NOMO-1 (cell line): ENCODE data around the gene A2M.

Experiments
- DNase-seq, 2 experiments: peaks; one replicate each; lab custom pipeline; 2025; ENCODE audit not compliant: unreplicated experiment in 2 of 2; lab: John Stamatoyannopoulos, UW

Gene A2M

DNA sequence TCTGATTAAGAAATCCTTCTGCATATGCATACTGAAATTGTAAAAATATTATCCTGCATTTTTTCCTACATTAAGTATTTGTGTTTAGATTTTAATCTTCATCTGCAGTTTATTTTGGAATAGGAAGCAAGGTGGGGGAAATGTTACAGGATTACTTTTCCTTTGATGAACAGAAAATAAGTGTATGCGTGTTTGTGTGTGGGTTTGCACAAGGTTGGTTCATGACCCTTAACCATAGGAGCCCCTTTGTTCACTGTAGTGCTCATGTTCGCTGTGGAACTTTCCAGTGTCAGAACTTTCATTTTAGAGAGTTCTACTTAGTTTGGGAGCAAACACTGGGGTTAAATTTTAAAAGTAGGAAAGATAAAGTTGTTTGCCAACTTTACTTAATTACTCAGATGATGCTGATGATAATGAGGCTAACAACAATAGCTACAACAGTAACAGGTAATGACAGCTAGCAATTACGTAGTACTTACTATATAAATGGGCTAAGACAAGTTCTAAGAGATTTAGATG, 6.4 kb upstream of the A2M start:
- no peak for DNase-seq

- DNase-seq = no peak
Observed at GRCh38 chr12:9120487-9121184, 4.9 kb upstream of the A2M start.

DNA sequence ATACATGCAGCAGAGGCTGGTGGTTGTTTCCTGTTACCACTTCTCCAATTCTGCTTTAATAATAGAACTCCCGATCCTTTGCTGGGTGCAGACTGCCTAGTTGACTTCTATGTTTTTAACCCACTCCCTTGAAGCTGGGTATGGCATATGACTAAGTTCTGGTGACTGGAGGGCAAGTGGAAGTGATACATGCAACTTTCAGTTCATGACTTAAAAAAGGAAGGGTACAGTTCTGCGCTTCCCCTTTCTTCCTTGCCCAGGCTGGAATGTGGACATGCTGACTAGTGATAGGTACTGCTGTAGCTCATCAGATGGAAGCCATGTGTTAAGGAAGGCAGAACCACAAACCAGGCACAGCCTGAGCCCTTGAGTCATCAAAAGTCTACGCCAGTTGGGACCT, 2.4 kb upstream of the A2M start:
- DNase-seq = peak; percentile 97 to 99

DNA sequence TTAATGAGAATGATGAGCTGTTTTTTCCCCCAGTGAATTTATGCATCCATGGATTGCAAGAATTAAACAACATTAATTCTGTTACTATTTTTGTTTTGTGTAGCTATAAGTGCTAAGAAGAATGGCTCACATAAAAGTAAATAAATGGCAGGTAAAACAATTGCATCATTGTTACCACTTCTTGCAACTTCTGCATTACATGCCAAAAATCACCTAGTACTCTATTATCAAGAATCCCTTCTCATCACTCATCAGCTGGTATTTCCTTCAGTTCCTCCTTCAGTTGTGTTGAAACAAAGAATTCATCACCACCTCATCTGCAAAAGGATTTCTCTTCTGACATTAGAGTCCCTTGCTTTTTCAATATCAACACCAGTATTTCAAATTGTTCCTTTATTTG, 773 bp downstream of the A2M start:
- peak; percentile 3 to 64 for DNase-seq

- DNase-seq = no peak
Observed at GRCh38 chr12:9113987-9114309, 1.8 kb downstream of the A2M start.

- no peak for DNase-seq
Observed at GRCh38 chr12:9113296-9113986, 2.3 kb downstream of the A2M start.

DNA sequence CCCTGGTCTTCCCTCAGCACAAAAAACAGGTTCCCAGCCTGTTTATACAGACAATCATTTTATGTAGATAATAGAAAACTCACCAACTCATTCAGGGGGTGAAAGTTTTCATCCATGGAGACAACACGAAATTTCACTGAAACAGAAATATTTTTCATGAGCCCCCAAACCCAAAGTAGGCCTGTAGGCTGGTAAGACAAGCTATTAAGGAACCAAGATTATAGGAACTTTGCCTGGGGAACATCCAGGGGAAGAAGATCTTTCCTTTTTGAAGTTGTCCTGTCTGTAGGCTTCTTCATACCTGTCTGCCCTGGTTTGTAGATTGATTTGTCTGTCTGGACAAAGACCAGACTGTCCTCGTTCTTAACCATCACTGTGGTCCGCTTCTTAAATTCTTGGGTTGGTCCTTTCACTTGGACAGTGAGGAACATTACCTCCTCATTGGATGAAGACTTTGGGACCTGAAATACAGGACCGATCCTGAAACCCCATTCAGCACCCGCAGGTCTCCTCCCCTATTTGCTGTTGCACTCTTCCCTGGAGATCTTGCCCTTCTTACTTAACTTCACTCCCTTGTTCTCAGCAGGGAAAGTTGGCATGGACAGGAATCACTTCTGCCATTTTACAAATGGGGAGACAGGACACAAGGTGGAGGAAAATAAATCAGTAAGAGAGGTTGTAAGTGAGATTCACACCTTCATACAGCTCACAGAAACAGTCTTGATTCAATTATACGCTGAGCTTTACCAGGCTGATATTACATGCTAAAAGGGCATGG, 3.5 kb downstream of the A2M start:
- no peak for DNase-seq

GRCh38 chr12:9111525-9111924, 4.2 kb downstream of the A2M start:
- no peak for DNase-seq

GRCh38 chr12:9109737-9110491, 5.8 kb downstream of the A2M start:
- DNase-seq = no peak

GRCh38 chr12:9109213-9109522, 6.6 kb downstream of the A2M start:
- DNase-seq = no peak

- no peak for DNase-seq
Observed at GRCh38 chr12:9108504-9109212, 7.1 kb downstream of the A2M start.

DNA sequence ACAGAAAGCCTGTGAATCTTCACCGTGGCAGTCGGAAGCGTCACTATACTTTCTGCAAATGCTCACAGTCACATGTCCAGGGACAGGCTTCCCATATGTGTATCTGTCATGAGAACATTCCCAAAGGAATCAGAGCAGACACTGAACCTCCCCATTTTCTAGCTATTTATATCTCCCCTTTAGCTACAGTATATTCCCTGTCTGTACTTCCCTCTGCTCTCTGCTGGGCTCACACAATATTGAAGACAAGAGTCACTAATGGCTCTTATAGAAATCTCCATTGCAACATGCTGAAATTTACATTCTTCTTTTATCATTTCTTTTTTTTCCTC, 8.2 kb downstream of the A2M start:
- no peak for DNase-seq

- no peak for DNase-seq
Observed at GRCh38 chr12:9106610-9107541, 8.8 kb downstream of the A2M start.

- DNase-seq = no peak
Observed at GRCh38 chr12:9106067-9106466, 9.7 kb downstream of the A2M start.

DNA sequence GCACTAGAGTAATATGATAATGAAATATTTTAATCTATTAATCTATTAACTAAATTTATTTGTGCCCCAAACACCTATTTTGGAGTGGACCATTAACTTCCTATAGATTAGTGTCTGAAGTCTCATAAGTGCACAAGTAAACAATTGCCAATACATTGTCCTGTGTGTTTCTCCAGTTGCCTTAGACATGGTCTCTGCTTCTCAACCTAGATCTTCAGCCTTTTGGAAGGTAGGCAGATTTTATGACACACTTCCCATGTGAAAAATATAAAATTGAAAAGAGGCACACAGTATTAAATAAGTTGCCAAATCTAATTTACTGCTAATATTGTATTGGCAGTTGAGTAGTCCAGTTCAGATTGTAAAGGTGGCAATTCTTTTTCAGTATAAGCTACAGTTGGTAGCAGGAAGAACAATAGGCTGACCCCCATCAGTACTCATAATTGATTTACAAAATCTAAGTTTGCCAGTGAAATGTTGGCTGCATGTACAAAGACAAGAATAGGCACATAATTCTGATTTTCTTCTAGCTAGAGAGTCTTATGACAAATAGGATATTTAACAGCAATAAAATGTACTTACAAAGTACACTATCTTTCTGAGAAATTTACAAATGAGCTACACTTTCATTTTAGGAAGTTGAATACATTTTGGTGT, 10.8 kb downstream of the A2M start:
- DNase-seq = no peak

GRCh38 chr12:9104087-9104486, 11.6 kb downstream of the A2M start:
- no peak for DNase-seq

GRCh38 chr12:9103050-9103849, 12.5 kb downstream of the A2M start:
- no peak for DNase-seq

- no peak for DNase-seq
Observed at GRCh38 chr12:9101018-9101687, 14.6 kb downstream of the A2M start.
